Sigmoid colon (tissue), 7 donors: Measurements from ENCODE around the gene RNF208. TPM values are rescaled to one million over a fixed set of nuclear protein-coding genes. Genes with fewer than 3 reads are reported as not detected.
"Not testable (repeated sequence)": the region's sequence is repeated elsewhere in the genome, so short reads cannot be mapped to it uniquely, and the experiment has no call there.

Source experiments
- DNase-seq: peaks from one replicate; pipeline ENCODE4 v3.0.0-alpha.2; 2019
- H3K27ac ChIP-seq, 4 donors: fragments of 200-600 bp; sonication (generic); one replicate each; pipeline ENCODE4 v1.5.1; 2016 to 2019; ENCODE audit warnings: mild to moderate bottlenecking in 1 of 4
- H3K27me3 ChIP-seq, 3 donors: fragments of 200-600 bp; sonication (generic); one replicate each; pipeline ENCODE4 v1.5.1; 2019; ENCODE audit warnings: mild to moderate bottlenecking in 1 of 3
- H3K36me3 ChIP-seq, 4 donors: fragments of 200-600 bp; sonication (generic); one replicate each; pipeline ENCODE4 v1.5.1; 2016 to 2019
- H3K4me1 ChIP-seq, 4 donors: fragments of 200-600 bp; sonication (generic); one replicate each; pipeline ENCODE4 v1.5.1; 2017 to 2019
- H3K4me3 ChIP-seq, 4 donors: fragments of 200-600 bp; sonication (generic); one replicate each; pipeline ENCODE4 v1.5.1; 2017 to 2019; ENCODE audit warnings: mild to moderate bottlenecking in 2 of 4, moderate library complexity in 1 of 4
- H3K9me3 ChIP-seq, 4 donors: fragments of 200-600 bp in 3 of 4; sonication (generic) in 3 of 4; one replicate each; pipeline versions ENCODE4 v1.5.1 to v1.6.1; 2013 to 2019
- CTCF ChIP-seq, 4 experiments: fragments of 450-650 bp in 3 of 4; fragments of 200-600 bp in 1 of 4; IDR thresholded peaks; one replicate each; pipeline ENCODE4 v1.5.1; 2016 to 2019; ENCODE audit warnings: antibody characterized with exemption in 4 of 4, mild to moderate bottlenecking in 3 of 4, moderate library complexity in 2 of 4
- EP300 ChIP-seq, 4 donors: sonication (generic); formaldehyde crosslinking; IDR thresholded peaks; one replicate each; pipeline ENCODE4 v1.6.1; 2017; ENCODE audit warnings: antibody characterized with exemption in 4 of 4
- POLR2A ChIP-seq, 2 donors: fragments of 450-650 bp; IDR thresholded peaks; one replicate each; pipeline ENCODE4 v1.6.1; 2016; ENCODE audit warnings: antibody characterized with exemption in 2 of 2, mild to moderate bottlenecking in 2 of 2, moderate library complexity in 2 of 2
- POLR2AphosphoS5 ChIP-seq, 4 donors: sonication (generic); formaldehyde crosslinking; IDR thresholded peaks; one replicate each; pipeline ENCODE4 v1.6.1; 2017; ENCODE audit warnings: antibody characterized with exemption in 4 of 4
- WGBS, 2 donors: extraction: QIAGEN DNeasy Blood & Tissue Kit; methylation state at CpG; one replicate each; pipeline ENCODE4 v1.1.7; 2013; 5-methylcytosine and 5-hydroxymethylcytosine counted together
- intact Hi-C: fragments of 100-400 bp; cut with DNase I; formaldehyde crosslinking; loops from one replicate; pipeline ENCODE4 v1.15.1; 2023
- polyA plus RNA-seq, 3 donors: library from polyadenylated mRNA; stranded (reverse); fragments of 200-250 nt; gene quantifications; one replicate each; pipeline ENCODE4 v1.2.3, GENCODE V29; 2013
- total RNA-seq, 4 donors: library from RNA; depleted of rRNA; stranded (reverse); fragments of >200 nt; gene quantifications; one replicate each; pipeline ENCODE4 v1.1.0, GENCODE V29; 2016
- donor health status: healthy with polysubstance abuse.
- donor health status: Bipolar disorder and iron deficiency.
- donor health status: healthy.

RNF208 gene
- total and polyA plus RNA-seq, 7 donors: 0.54 to 8.8 (median 3.4) TPM; not detected in 1

GRCh38 chr9:137262173-137262908 lies 40.3 kb upstream of the RNF208 start:
- H3K4me1 ChIP-seq, H3K4me3 ChIP-seq, H3K9me3 ChIP-seq, H3K27me3 ChIP-seq, DNase-seq, H3K27ac ChIP-seq, intact Hi-C loops: not testable (repeated sequence)
- 35 to 49% methylated on average over 15 of the region's 15 CpGs for WGBS, 2 donors
- H3K36me3 ChIP-seq: peaks cover 9 to 63% (median 41%) of the 10 kb centered on the region in 4 donors
- peak in 3 of 4 experiments; percentile 35 to 51 (median 36) for TF ChIP-seq CTCF (IDR thresholded peaks at IDR 0.05)

- DNase-seq: no peak
- H3K9me3 ChIP-seq: no peaks in the 10 kb centered on the region
- no peak overlapping the region for H3K27ac ChIP-seq
- peaks cover 0 to 27% (median 26%) of the 10 kb centered on the region in 4 donors for H3K4me1 ChIP-seq
- intact Hi-C loops: no loop called here
- peaks cover 0 to 31% (median 12%) of the 10 kb centered on the region in 4 donors for H3K36me3 ChIP-seq
- TF ChIP-seq POLR2AphosphoS5 (IDR thresholded peaks at IDR 0.05): no peak
- TF ChIP-seq POLR2A (IDR thresholded peaks at IDR 0.05): no peak
- no peak for TF ChIP-seq CTCF (IDR thresholded peaks at IDR 0.05)
- TF ChIP-seq EP300 (IDR thresholded peaks at IDR 0.05): no peak
- 89 to 94% methylated on average over 15 of the region's 15 CpGs for WGBS, 2 donors
- H3K4me3 ChIP-seq: no peak overlapping the region
- H3K27me3 ChIP-seq: peaks cover 0 to under 1% (median 0%) of the 10 kb centered on the region in 3 donors
Measured at GRCh38 chr9:137256856-137257255, 34.8 kb upstream of the RNF208 start.

- Histone ChIP-seq H3K4me1 (peaks cover 0 to 27% (median 26%) of the 10 kb centered on the region in 4 donors), H3K36me3 (peaks cover 0 to 31% (median 12%) of the 10 kb centered on the region in 4 donors), H3K27ac (no peak overlapping the region), H3K4me3 (peak overlapping the region in 3 of 4 donors; percentile 81 to 87 (median 82)), H3K27me3 (peaks cover 0 to 6% (median 1%) of the 10 kb centered on the region in 3 donors), H3K9me3 (no peaks in the 10 kb centered on the region)
- intact Hi-C loops: no loop called here
- no peak for DNase-seq
- 81 to 87% methylated on average over 15 of the region's 15 CpGs for WGBS, 2 donors
- TF ChIP-seq POLR2A (IDR thresholded peaks at IDR 0.05): no peak
- no peak for TF ChIP-seq CTCF (IDR thresholded peaks at IDR 0.05)
- no peak for TF ChIP-seq POLR2AphosphoS5 (IDR thresholded peaks at IDR 0.05)
- TF ChIP-seq EP300 (IDR thresholded peaks at IDR 0.05): no peak
Measured at GRCh38 chr9:137256362-137256761, 34.3 kb upstream of the RNF208 start.

GRCh38 chr9:137255448-137256114 lies 33.5 kb upstream of the RNF208 start:
- intact Hi-C loops: loop anchor here (2.0 kb wide), 1 partner anchor 15 kb away; the partner anchor contains the start of gene TUBB4B
- Histone ChIP-seq H3K27ac (peak overlapping the region; percentile 83 to 88 (median 86)), H3K36me3 (peaks cover 0 to 31% (median 12%) of the 10 kb centered on the region in 4 donors), H3K27me3 (peaks cover 0 to 10% (median 6%) of the 10 kb centered on the region in 3 donors), H3K4me3 (peak overlapping the region; percentile 81 to 95 (median 84)), H3K4me1 (peaks cover 0 to 27% (median 26%) of the 10 kb centered on the region in 4 donors), H3K9me3 (no peaks in the 10 kb centered on the region)
- DNase-seq: no peak
- TF ChIP-seq CTCF (IDR thresholded peaks at IDR 0.05) (no peak), POLR2A (IDR thresholded peaks at IDR 0.05) (no peak), EP300 (IDR thresholded peaks at IDR 0.05) (no peak), POLR2AphosphoS5 (IDR thresholded peaks at IDR 0.05) (no peak)
- WGBS, 2 donors: 1 to 3% methylated on average over 51 of the region's 51 CpGs
